Measurements from ENCODE around the gene PTPN2. TPM values are rescaled to one million over a fixed set of nuclear protein-coding genes. Genes with fewer than 3 reads are reported as not detected.
A peak's percentile ranks its signal among the peaks of the same experiment; 100 is the strongest.

The PTPN2 gene
- total and polyA plus RNA-seq, 9 of the 15 experiments (the other 6 are each of a cell fraction or from before 2014, with no cell fraction given) = 36.6 to 66.4 (median 43.8) TPM

- TF ChIP-seq MGA (IDR thresholded peaks at IDR 0.05) (peak; percentile 92), RNF2 (IDR thresholded peaks at IDR 0.05) (peak; percentile 58), EGR1 (conservative IDR thresholded peaks at IDR 0.05) (peak; percentile 71), PURB (CRISPR knock-in tag; IDR thresholded peaks at IDR 0.05; ENCODE audit: low read depth) (no peak), ELF4 (CRISPR knock-in tag; IDR thresholded peaks at IDR 0.05) (0 out of 2 replicates have a peak, but pooled peaks have one; percentile 30), ATF4 (CRISPR knock-in tag; IDR thresholded peaks at IDR 0.05) (peak; percentile 70; the same call in 1 of the 2 replicates), HOXB6 (CRISPR knock-in tag; IDR thresholded peaks at IDR 0.05; ENCODE audit: borderline replicate concordance) (no peak)
- TF ChIP-seq, protein P1, sequence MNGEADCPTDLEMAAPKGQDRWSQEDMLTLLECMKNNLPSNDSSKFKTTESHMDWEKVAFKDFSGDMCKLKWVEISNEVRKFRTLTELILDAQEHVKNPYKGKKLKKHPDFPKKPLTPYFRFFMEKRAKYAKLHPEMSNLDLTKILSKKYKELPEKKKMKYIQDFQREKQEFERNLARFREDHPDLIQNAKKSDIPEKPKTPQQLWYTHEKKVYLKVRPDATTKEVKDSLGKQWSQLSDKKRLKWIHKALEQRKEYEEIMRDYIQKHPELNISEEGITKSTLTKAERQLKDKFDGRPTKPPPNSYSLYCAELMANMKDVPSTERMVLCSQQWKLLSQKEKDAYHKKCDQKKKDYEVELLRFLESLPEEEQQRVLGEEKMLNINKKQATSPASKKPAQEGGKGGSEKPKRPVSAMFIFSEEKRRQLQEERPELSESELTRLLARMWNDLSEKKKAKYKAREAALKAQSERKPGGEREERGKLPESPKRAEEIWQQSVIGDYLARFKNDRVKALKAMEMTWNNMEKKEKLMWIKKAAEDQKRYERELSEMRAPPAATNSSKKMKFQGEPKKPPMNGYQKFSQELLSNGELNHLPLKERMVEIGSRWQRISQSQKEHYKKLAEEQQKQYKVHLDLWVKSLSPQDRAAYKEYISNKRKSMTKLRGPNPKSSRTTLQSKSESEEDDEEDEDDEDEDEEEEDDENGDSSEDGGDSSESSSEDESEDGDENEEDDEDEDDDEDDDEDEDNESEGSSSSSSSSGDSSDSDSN (IDR thresholded peaks at IDR 0.05; ENCODE audit: borderline replicate concordance in 1 of 2, low read depth in 2 of 2, low read length in 2 of 2) = 0 out of 4 replicates have a peak, but pooled peaks of 1 of the 2 experiments have one; percentile 22
Measured at GRCh38 chr18:12883684-12884405, at the start of gene PTPN2 (continued).

All from K562 (cell line).